Stimulated activated CD4-positive, alpha-beta T cell treated with anti-CD3 and anti-CD28 coated beads, TNF-alpha, amount 100 ng/mL, for 48 hours (primary cell): Measurements from ENCODE around the gene ANKRD13B.

Source experiments
- DNase-seq, 3 donors: peaks; one replicate each; pipeline ENCODE4 v3.0.0-alpha.2; 2020; ENCODE audit warnings: low read depth in 3 of 3

ANKRD13B gene

GRCh38 chr17:29568331-29569244 lies 24.3 kb upstream of the ANKRD13B start, which contains the start of gene TP53I13:
Gene TP53I13, plus strand, starts transcription at chr17:29568701. Its CDS starts 58 bp downstream, at chr17:29568759.
- peak; percentile 72 to 84 (median 79) for DNase-seq

GRCh38 chr17:29569245-29569950 lies 23.5 kb upstream of the ANKRD13B start:
- DNase-seq = no peak

- DNase-seq = no peak
Observed at GRCh38 chr17:29570521-29570920, 22.4 kb upstream of the ANKRD13B start.

GRCh38 chr17:29571486-29571882 lies 21.4 kb upstream of the ANKRD13B start:
- no peak for DNase-seq

- DNase-seq = no peak
Observed at GRCh38 chr17:29571883-29572681, 20.9 kb upstream of the ANKRD13B start.

GRCh38 chr17:29572691-29573557 lies 20.0 kb upstream of the ANKRD13B start:
- DNase-seq = peak in 1 of 3 donors; percentile 44

- DNase-seq = no peak
Observed at GRCh38 chr17:29573558-29573869, 19.4 kb upstream of the ANKRD13B start.

- no peak for DNase-seq
Observed at GRCh38 chr17:29573871-29574731, 18.8 kb upstream of the ANKRD13B start.

GRCh38 chr17:29574732-29575510 lies 18.0 kb upstream of the ANKRD13B start:
- DNase-seq = no peak

- DNase-seq = no peak
Observed at GRCh38 chr17:29575511-29576213, 17.3 kb upstream of the ANKRD13B start.

- no peak for DNase-seq
Observed at GRCh38 chr17:29576214-29577000, 16.5 kb upstream of the ANKRD13B start.

- DNase-seq = no peak
Observed at GRCh38 chr17:29577001-29577370, 15.9 kb upstream of the ANKRD13B start.

GRCh38 chr17:29577385-29578211 lies 15.3 kb upstream of the ANKRD13B start:
- DNase-seq = no peak

GRCh38 chr17:29578626-29579485 lies 14.1 kb upstream of the ANKRD13B start:
- DNase-seq = no peak

- peak; percentile 80 to 84 (median 83) for DNase-seq
Observed at GRCh38 chr17:29579866-29580771, 12.8 kb upstream of the ANKRD13B start.
